SKM-1 treated with dmso at 0.1 percent for 144 hours (cell line): Measurements from ENCODE around the gene TRIP13.

ENCODE experiments used
- DNase-seq: peaks from one replicate; lab custom pipeline; 2025; ENCODE audit not compliant: unreplicated experiment; lab: John Stamatoyannopoulos, UW

The TRIP13 gene

DNA sequence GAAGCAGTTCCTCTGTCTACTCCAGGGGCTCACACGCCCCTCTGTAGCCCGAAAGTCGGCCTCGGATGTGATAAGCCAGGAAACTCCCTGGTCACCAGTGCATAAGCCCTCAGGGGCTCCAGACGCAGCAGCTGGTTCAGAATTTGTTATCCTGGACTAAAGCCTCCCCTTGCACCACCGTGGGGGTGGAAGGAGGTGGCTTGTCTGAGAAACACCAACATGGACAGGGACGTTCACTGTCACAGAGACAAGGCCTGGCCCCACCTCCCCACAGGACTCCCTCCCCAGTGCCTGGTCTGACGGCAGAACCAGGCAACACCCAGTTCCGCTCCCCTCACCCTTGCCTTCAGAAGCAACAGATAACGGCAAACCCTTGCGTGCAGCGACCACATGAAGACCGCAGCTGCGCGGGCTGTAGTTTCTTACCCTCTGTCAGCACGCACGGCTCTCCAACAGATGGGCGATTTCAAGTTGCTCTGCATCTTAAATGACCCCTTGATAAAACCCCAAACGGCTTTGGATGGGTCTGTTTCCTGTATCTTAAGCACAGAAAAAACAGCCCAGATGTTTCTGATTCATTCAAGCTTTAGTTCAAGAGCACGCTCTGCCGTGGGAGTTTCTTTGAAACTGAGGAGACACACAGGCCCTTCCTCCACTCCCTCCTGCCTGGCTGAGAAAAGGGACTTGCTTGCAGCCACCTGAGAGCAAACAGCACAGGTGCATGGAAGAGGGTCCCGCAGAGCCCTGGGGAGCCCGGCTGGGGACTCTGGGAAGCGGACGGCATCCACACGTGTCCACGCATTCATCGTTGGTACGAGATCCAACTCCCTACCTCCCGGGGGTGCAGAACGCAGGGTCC, 71.2 kb downstream of the TRIP13 start:
- DNase-seq = no peak

DNA sequence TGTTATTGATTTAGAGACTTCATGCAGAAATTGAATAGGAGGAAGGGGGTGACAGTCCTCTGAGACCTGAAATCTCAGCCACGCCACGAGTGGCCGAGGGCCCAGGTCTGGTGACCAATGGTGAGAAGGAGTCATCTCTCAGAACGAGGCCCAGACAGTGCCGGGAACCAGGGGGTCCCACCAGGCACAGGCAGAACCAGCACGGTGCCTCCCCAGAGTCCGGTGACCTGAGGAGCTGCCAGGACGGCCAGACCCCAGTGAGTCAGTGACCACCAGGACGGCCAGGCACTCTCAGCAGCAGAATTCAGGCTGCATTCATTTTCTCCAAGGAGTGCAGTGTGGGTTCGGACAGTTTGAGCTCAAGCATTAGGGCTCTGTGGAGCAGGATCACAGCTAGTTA, 72.1 kb downstream of the TRIP13 start:
- DNase-seq = no peak

DNA sequence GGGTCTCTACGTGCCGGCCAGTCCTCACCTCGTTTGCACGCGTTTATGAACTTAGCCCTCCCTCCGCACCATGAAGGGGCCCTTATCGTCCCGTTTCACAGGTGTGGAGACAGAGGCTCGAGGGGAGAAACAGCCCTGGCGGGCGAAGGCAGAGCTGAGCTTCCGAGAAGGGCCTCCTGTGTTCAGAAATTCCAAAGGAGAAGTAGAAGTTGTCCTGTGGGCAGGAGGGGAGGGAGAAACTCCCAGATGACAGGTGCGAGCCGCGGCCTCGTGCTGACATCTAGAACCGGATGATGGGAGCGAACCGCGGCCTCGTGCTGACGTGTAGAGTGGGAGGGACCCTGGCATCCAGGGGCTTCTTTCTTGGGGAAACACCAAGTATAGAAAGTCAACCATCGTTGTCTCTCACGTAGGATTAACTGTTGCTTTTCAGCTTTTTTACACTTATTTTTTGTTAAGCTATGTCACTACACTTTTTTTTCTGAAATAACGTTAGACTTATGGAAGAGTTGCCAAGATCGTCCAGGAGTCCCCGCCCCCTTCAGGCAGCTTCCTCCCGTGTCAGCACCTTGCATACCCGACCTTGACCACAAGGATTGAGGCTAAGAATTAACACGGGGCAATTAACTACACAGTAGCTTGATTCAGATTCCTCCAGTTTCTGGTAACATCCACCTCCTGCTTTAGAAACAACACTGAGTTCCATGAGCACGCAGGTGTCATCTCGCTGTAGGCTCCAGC, 73.1 kb downstream of the TRIP13 start:
- no peak for DNase-seq

DNA sequence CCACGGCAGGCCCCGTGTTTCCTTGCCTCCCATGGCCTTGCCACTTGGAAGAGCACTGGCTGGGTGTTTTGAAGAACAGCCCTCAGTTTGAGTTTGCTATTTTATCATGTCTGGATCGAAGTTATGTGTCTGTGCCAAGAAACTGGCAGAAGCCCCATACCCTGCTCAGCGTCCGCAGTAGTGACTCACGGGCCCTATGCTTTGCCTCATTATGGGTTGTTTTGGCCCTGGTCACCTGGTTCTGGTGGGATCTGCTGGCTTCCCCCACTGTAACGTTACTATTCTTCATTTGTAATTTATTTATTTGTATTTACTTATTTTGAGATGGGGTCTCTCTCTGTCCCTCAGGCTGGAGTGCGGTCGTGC, 73.6 kb downstream of the TRIP13 start:
- DNase-seq = no peak

DNA sequence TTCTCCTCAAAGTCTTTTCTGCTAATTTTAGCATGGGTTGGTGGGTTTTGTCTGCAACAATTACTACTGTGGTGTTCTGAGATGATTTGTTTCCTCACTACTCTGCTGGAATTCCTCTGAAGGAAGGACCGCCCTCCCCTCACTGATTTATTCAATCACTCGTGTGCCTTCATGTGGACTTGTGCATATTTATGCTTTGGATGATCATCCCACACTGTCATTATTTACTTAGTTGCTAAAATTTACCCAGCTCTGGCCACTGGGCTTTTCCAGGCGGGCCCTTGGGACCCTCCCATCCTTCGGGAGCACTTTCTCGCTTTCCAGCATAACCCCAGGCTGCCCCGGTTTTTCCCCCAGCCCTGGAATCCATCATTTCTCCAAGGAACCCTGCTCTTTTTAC, 74.3 kb downstream of the TRIP13 start:
- DNase-seq = no peak
